BJ (cell line): Measurements from ENCODE around the gene SAXO2. TPM values are rescaled to one million over a fixed set of nuclear protein-coding genes. Genes with fewer than 3 reads are reported as not detected.
A peak's percentile ranks its signal among the peaks of the same experiment; 100 is the strongest.
"Not testable (repeated sequence)": the region's sequence is repeated elsewhere in the genome, so short reads cannot be mapped to it uniquely, and the experiment has no call there.

Experiments used
- CTCF ChIA-PET: fragments of 350-600 bp; formaldehyde crosslinking; extraction: SDS; loops from one replicate; lab custom pipeline; 2021; ENCODE audit warnings: antibody characterized with exemption, inconsistent platforms; lab: Yijun Ruan, JAX
- POLR2A ChIA-PET: fragments of 300-600 bp; sonication (Branson Sonifier 250); formaldehyde crosslinking; extraction: SDS; loops from one replicate; lab custom pipeline; 2021; ENCODE audit warnings: antibody characterized with exemption; lab: Charles Lee
- DNase-seq: peaks from one replicate; pipeline ENCODE4 v3.0.0-alpha.2; 2011; ENCODE audit warnings: low read depth
- H3K27me3 ChIP-seq: 2 replicates; pipeline ENCODE4 v1.6.0; 2011; ENCODE audit warnings: low read length; ENCODE audit not compliant: control insufficient read depth, insufficient read depth
- H3K36me3 ChIP-seq: 2 replicates; pipeline ENCODE4 v1.5.1; 2011; ENCODE audit warnings: low read length; ENCODE audit not compliant: control insufficient read depth, insufficient read depth
- H3K4me3 ChIP-seq: 2 replicates; pipeline ENCODE4 v1.5.1; 2011; ENCODE audit warnings: low read depth, mild to moderate bottlenecking, control low read depth, low read length
- polyA plus RNA-seq: library from polyadenylated mRNA; depleted of rRNA; stranded (reverse); fragments of >200 nt; gene quantifications from 2 replicates; pipeline ENCODE4 v1.2.3, GENCODE V29; 2011
- TF ChIP-seq, protein P1 (sequence below): IDR thresholded peaks from 2 replicates; pipeline ENCODE4 v1.5.1; 2011; ENCODE audit warnings: low read depth, mild to moderate bottlenecking, control low read depth, inconsistent platforms, low read length, moderate library complexity; ENCODE audit not compliant: insufficient read depth

The SAXO2 gene
- polyA plus RNA-seq, 1 experiment = 0.49 TPM

DNA sequence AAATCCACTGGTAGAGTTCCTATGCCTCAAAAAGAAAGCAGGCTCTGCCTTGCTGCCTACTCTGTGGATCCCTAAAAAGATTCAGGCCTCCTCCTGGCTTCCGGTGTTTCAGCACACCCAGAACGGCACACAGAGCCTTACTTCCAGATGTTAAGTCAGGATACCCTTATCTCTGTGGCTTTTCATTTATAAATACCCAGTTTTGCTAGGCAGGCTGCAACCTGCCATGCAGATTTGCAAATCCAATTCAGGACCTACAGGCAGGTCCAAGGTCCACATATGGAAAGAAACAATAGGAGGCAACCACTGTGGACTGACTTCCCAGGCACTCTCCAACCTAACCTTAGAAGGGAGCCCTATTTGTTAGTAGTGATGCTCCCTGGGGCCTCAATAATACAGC lies 30.8 kb upstream of the SAXO2 start:
- DNase-seq = no peak
- no peaks in the 10 kb centered on the region for H3K27me3 ChIP-seq
- ChIA-PET CTCF (no interaction called here), POLR2A (no interaction called here)
- H3K36me3 ChIP-seq = no peaks in the 10 kb centered on the region
- no peak overlapping the region for H3K4me3 ChIP-seq
- TF ChIP-seq, protein P1, sequence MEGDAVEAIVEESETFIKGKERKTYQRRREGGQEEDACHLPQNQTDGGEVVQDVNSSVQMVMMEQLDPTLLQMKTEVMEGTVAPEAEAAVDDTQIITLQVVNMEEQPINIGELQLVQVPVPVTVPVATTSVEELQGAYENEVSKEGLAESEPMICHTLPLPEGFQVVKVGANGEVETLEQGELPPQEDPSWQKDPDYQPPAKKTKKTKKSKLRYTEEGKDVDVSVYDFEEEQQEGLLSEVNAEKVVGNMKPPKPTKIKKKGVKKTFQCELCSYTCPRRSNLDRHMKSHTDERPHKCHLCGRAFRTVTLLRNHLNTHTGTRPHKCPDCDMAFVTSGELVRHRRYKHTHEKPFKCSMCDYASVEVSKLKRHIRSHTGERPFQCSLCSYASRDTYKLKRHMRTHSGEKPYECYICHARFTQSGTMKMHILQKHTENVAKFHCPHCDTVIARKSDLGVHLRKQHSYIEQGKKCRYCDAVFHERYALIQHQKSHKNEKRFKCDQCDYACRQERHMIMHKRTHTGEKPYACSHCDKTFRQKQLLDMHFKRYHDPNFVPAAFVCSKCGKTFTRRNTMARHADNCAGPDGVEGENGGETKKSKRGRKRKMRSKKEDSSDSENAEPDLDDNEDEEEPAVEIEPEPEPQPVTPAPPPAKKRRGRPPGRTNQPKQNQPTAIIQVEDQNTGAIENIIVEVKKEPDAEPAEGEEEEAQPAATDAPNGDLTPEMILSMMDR = no peak

DNA sequence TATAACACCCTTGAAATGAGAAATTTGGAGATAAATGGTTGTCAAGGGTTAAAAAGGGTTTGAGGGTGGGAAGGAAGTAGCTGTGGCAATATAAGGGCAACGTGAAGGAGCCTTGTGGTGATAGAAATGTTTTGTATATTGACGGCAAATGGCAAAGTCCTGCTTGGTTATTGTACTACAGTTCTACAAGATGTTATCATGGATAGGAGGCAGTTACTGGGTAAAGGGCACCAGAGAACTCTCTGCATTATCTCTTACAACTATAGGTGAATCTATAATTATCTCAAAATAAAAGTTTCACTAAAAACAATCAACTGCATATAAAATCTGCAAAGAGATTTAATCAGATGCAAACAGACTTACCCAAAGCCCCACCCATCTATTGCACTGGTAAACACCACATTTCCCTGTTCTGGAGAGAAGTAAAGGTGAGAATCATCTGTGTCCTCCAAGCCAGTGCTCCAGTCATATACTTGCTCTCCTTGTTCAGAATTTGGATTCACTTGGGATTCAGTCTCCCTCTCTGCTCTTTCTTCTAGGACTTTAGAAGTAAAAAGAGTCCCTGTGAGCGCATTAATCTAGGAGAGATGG lies 24.6 kb upstream of the SAXO2 start:
- CTCF ChIA-PET, H3K27me3 ChIP-seq, POLR2A ChIA-PET, DNase-seq, H3K36me3 ChIP-seq, H3K4me3 ChIP-seq: not testable (repeated sequence)

DNA sequence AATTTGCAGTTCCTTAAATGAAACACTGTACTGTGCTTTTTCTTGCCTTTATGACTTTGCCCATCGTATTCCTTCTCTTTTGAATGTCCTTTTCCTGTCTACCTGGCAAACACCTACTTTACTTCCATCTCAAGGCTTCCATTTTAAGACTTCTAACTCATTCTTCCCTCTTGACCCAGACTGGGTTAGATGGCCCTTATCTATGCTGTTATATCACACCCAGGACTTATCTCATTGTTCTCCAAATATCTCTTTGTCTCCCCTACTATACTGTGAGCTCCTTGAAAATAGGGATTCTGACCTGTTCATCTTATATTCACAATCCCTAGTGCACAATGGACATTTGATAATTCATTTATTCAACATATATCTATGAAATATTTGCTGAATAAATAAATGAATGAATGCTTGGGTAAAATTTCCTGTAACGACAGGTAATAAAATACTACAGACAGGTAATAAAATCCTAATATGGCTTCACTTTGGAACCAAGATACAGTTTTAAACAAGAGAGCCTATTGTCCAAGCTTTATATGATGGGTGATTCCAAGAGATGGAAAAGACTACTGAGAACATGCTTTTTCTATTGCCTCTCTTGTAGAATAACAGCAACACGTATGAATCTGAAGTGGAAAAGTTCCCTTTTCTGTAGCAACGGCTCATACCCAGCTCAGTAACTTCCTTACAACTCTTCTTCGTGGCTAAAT lies 22.8 kb upstream of the SAXO2 start:
- ChIA-PET CTCF (interaction anchor here (1.0 kb wide), 1 partner anchor 22 kb away, joined by 4 read pairs; the partner anchor contains the start of genes EFL1 and SAXO2), POLR2A (no interaction called here)
- Histone ChIP-seq H3K36me3 (peaks cover 2% of the 10 kb centered on the region), H3K4me3 (no peak overlapping the region), H3K27me3 (no peaks in the 10 kb centered on the region; the same call in 1 of the 2 replicates)
- TF ChIP-seq, protein P1 = no peak
- DNase-seq = no peak

DNA sequence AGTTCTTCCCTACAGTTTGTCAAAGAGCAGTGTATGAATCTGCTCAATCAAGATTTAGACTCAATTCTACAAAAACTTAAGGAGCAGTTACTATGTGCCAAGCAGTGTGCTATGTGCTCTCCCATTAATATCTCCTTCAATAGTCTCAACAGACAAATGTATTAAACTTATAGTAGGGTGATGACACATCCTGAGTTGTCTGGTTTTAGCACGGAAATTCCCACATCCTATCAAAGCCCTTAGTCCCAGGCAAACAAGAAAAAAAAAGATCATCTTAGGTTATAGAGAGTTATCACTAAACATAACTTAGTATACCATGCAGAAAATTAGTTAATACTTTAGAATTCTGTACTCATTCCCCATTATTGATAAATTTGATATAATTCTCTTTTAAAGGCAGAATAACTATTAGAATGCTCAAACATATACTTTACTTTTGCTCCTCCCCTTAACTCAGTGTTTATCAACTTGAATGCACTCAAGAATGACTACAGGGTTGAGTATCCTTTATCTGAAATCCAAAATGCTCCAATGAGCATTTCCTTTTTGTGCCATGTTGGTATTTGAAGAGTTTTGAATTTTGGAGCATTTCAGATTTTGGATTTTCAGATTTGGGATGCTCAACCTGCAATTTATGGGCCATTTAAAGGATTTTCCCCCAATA lies 20.6 kb upstream of the SAXO2 start:
- CTCF ChIA-PET, DNase-seq: not testable (repeated sequence)

DNA sequence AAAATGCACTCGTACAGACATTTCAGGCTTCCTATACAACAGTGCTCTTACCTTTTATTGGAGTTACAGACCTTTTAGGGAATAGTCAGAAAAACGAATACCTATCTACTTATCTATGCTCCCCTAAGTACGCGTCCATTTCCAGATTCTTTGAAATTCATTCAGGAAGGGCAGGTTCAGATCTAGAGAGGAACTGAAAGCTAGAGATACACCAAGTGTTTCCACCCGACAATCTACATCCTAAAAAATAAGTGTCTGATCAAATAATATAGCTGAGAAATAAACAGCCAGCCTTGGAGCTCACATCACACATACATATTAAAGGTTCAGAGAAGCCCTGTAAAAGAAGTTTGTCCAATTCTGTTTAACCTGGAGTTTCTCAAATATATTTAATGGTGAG lies 19.0 kb upstream of the SAXO2 start:
- H3K36me3 ChIP-seq, DNase-seq, H3K27me3 ChIP-seq, H3K4me3 ChIP-seq, POLR2A ChIA-PET, CTCF ChIA-PET: not testable (repeated sequence)

More for the DNA sequence above, 20.6 kb upstream of the SAXO2 start:
- H3K27me3 ChIP-seq, H3K36me3 ChIP-seq, H3K4me3 ChIP-seq, POLR2A ChIA-PET: not testable (repeated sequence)

DNA sequence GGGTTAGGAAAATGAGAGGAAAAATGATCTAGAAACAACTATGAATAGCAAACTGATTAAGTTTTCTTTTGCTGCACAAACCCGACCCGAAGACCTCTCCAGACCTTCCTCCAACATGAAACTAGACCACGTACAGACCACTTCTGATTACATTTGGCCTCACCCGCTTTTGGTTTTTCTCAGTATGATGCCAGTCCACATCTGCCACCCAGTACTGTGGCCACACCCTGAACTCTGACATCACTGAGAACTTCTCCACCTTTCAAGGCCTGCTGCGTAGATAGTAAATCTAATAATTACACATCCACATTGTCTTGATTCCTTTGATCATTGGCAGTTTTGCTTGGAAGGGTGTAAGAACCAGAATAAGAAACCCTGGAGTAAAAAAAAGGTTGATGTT lies 16.7 kb upstream of the SAXO2 start:
- POLR2A ChIA-PET, H3K4me3 ChIP-seq, CTCF ChIA-PET, H3K27me3 ChIP-seq, H3K36me3 ChIP-seq, DNase-seq: not testable (repeated sequence)

DNA sequence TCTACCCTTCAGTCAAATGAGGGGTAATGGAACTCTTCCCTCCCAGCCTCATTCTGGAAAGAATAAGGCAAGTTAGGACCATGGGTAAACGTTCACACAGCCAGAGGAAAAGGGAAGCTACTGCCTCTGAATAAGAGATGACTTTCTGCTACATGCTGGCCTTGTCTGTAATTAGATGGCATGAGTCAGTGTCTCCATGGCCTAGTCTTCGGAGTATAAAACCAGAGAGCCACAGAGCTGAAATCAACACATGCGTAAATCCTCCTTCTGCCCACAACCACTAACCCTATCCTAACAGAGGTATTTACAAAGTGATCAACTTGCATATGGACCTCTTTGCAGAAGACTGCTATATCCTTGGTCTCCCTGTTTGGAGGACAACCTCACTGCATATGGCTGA lies 14.4 kb upstream of the SAXO2 start:
- CTCF ChIA-PET, H3K27me3 ChIP-seq, DNase-seq, POLR2A ChIA-PET, H3K36me3 ChIP-seq, H3K4me3 ChIP-seq: not testable (repeated sequence)

DNA sequence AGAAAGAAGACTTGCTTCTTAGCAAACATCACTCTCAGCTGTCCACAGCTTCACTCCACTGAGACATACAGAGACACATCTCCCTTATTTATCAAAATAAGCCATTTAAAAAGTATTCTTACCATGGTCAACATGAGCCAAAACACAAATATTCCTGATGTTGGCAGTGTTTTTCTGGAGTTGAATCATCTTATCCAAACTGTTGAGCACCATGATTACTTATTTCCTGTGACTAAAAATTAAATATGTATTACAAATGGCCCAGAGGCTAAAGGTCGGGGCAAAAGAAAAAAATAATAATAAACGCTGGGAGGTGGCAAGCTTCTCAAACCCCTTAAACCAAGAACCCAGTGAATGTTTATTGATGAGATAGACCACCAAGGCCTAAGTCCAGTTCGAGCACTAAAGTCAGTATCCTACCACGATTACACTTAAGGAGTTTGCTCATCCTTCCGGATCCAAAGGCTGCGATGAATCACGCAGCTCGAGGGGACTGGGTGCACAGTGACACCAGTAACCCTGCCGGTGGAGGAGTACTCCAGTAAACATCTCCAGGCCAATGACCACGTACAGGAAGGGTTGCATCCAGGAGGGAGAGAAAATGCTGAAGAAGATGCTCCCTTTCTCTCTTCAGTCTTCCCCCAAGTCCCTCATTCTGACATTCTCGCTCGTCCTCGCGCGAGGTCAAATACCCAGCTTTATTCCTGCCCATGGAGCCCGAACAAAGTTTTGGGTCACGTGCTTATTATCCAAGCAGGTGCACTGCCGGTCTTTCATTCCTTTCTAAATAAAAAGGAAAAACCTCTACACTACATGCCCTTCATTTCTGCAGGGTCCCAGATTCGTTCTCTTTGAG lies 824 bp upstream of the SAXO2 start:
- peak; percentile 24 for DNase-seq
- CTCF ChIA-PET = interaction anchor here (0.8 to 1.4 kb wide), 3 partner anchors 19 to 63 kb away, joined by 3 to 4 read pairs (median 3); no protein-coding TSS in a partner anchor
- H3K36me3 ChIP-seq, POLR2A ChIA-PET, H3K27me3 ChIP-seq: not testable (repeated sequence)
- peak overlapping the region; percentile 92 for H3K4me3 ChIP-seq
